ENCODE measurements around the gene GNB1L. TPM values are rescaled to one million over a fixed set of nuclear protein-coding genes. Genes with fewer than 3 reads are reported as not detected.

Gene GNB1L
- total and polyA plus RNA-seq, 9 of the 15 experiments (the other 6 are each of a cell fraction or from before 2014, with no cell fraction given) = 0.56 to 50.5 (median 10.2) TPM

DNA sequence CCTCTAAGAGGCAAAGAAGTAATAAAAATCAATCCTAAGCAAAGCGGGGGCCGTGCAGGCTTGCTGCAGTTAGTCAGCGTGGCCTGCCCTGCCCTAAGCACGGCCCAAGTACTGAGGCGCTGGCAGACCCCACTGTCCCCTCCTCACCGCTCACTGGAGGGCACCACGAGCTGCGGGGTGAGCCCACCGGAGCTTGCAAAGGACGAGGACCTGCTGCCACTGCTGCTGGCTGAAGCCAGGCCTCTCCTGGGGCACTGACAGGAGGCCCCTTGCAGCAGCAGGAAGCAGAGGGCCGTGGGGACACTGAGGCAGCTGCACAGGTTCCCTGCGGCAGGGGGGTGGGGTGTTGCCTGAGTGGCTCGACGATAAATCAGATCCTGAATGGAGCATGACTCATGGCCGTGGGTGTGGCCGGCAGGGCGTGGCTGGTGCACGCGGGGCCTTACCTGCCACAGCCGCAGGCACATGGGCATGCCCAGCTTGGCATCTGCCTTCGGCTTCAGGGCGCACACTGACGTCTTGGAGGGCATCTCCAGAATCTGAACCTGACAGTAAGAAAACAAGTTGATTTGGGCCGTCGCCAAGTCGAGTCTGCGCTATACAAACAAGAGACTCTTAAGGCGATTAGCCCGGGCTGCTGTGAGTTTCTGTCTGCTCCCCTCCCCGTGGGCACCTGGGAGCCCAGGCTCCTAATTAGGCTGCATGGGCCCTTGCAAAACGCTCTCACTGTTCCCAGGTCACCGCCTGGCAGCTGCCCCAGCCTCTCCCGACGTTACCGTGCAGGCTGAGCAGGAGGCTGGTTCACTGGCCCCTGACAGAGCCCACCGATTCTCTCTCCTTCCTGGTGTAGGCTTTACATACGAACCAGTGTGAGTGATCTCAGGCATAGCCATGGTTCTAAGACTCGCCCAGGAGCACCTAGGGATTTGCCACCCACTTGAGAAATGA lies 48.2 kb downstream of the GNB1L start (continued):
- TF ChIP-seq JUNB (CRISPR knock-in tag; conservative IDR thresholded peaks at IDR 0.05) (peak; percentile 92), ZBTB33 (CRISPR knock-in tag; IDR thresholded peaks at IDR 0.05) (no peak), U2AF2 (optimal IDR thresholded peaks at IDR 0.05; ENCODE audit: low read depth, low read length) (no peak), ETS2 (tag; IDR thresholded peaks at IDR 0.05; ENCODE audit: borderline replicate concordance, poor library complexity, severe bottlenecking) (no peak), MAFF (IDR thresholded peaks at IDR 0.05; ENCODE audit: low read length) (peak; percentile 26; the same call in 1 of the 2 replicates), ZNF766 (CRISPR knock-in tag; conservative IDR thresholded peaks at IDR 0.05) (no peak), ZNF561 (CRISPR knock-in tag; conservative IDR thresholded peaks at IDR 0.05) (no peak), ZNF143 (CRISPR knock-in tag; IDR thresholded peaks at IDR 0.05) (no peak), TEAD4 (IDR thresholded peaks at IDR 0.05; ENCODE audit: low read length) (peak; percentile 32; the same call in 1 of the 2 replicates), TEAD4 (CRISPR knock-in tag; IDR thresholded peaks at IDR 0.05; ENCODE audit: borderline replicate concordance) (no peak), ZNF253 (CRISPR knock-in tag; conservative IDR thresholded peaks at IDR 0.05) (no peak), RBM25 (IDR thresholded peaks at IDR 0.05; ENCODE audit: low read depth, low read length, severe bottlenecking) (no peak), SMARCA5 (IDR thresholded peaks at IDR 0.05) (no peak), SAP30 (IDR thresholded peaks at IDR 0.05; ENCODE audit: borderline replicate concordance, insufficient read depth, low read depth, low read length, poor library complexity, severe bottlenecking) (peak; percentile 91), FIP1L1 (IDR thresholded peaks at IDR 0.05; ENCODE audit: low read depth, low read length, poor library complexity, severe bottlenecking) (peak; percentile 54), NFIX (CRISPR knock-in tag; IDR thresholded peaks at IDR 0.05; ENCODE audit: low read depth) (no peak), CHCHD3 (CRISPR knock-in tag; IDR thresholded peaks at IDR 0.05) (no peak), POLR2G (IDR thresholded peaks at IDR 0.05; ENCODE audit: low read depth, low read length) (peak; percentile 60; the same call in 1 of the 2 replicates)
